ENCODE measurements around the gene ATXN1.

Gene ATXN1

GRCh38 chr6:16729183-16729691, 32.0 kb downstream of the ATXN1 start:
- no peak for TF ChIP-seq ZFP3 (CRISPR knock-in tag; IDR thresholded peaks at IDR 0.05)
- no peak for TF ChIP-seq RARB (CRISPR knock-in tag; IDR thresholded peaks at IDR 0.05)
- no peak for TF ChIP-seq PPARA (CRISPR knock-in tag; IDR thresholded peaks at IDR 0.05; ENCODE audit: borderline replicate concordance)
- no peak for TF ChIP-seq ARNTL (CRISPR knock-in tag; IDR thresholded peaks at IDR 0.05; ENCODE audit: borderline replicate concordance, low read depth)
- no peak for TF ChIP-seq ZC3H10 (CRISPR knock-in tag; IDR thresholded peaks at IDR 0.05)
- no peak for TF ChIP-seq CREB5 (CRISPR knock-in tag; IDR thresholded peaks at IDR 0.05; ENCODE audit: low read depth)
- TF ChIP-seq TOX (CRISPR knock-in tag; IDR thresholded peaks at IDR 0.05; ENCODE audit: borderline replicate concordance) = no peak
- no peak for TF ChIP-seq TSHZ2 (CRISPR knock-in tag; IDR thresholded peaks at IDR 0.05)
- no peak for TF ChIP-seq ZNF565 (CRISPR knock-in tag; conservative IDR thresholded peaks at IDR 0.05; ENCODE audit: low read depth)
- no peak for TF ChIP-seq CSRNP3 (CRISPR knock-in tag; IDR thresholded peaks at IDR 0.05)
- TF ChIP-seq SNAI2 (CRISPR knock-in tag; IDR thresholded peaks at IDR 0.05) = no peak
- peak; percentile 60 for ATAC-seq

GRCh38 chr6:16728513-16729182, 32.6 kb downstream of the ATXN1 start:
- peak; percentile 5; the same call in 2 of the 3 replicates for ATAC-seq
- TF ChIP-seq POU6F1 (CRISPR knock-in tag; IDR thresholded peaks at IDR 0.05; ENCODE audit: borderline replicate concordance, low read depth) (no peak), TSHZ2 (CRISPR knock-in tag; IDR thresholded peaks at IDR 0.05) (no peak), GLIS3 (CRISPR knock-in tag; IDR thresholded peaks at IDR 0.05) (no peak), ARNTL (CRISPR knock-in tag; IDR thresholded peaks at IDR 0.05; ENCODE audit: borderline replicate concordance, low read depth) (no peak), SNAI2 (CRISPR knock-in tag; IDR thresholded peaks at IDR 0.05) (no peak), ISL1 (CRISPR knock-in tag; IDR thresholded peaks at IDR 0.05) (no peak), BACH2 (CRISPR knock-in tag; IDR thresholded peaks at IDR 0.05; ENCODE audit: borderline replicate concordance) (no peak), ZC3H10 (CRISPR knock-in tag; IDR thresholded peaks at IDR 0.05) (no peak), CREB5 (CRISPR knock-in tag; IDR thresholded peaks at IDR 0.05; ENCODE audit: low read depth) (no peak), OSR1 (CRISPR knock-in tag; IDR thresholded peaks at IDR 0.05) (no peak), TCF4 (CRISPR knock-in tag; IDR thresholded peaks at IDR 0.05; ENCODE audit: borderline replicate concordance) (no peak), CSRNP3 (CRISPR knock-in tag; IDR thresholded peaks at IDR 0.05) (no peak), ZFP3 (CRISPR knock-in tag; IDR thresholded peaks at IDR 0.05) (no peak), ZFP30 (CRISPR knock-in tag; IDR thresholded peaks at IDR 0.05) (no peak)
